GM19463 (cell line): ENCODE results near the gene KMT2A.
"Not testable (repeated sequence)": the region's sequence is repeated elsewhere in the genome, so short reads cannot be mapped to it uniquely, and the experiment has no call there.

Experiments used
- ATAC-seq: cut with Tn5 transposase; IDR thresholded peaks from one replicate; pipeline ENCODE4 v1.9.1; 2021; ENCODE audit warnings: mild to moderate bottlenecking, moderate library complexity; ENCODE audit not compliant: unreplicated experiment

KMT2A gene

GRCh38 chr11:118481238-118481637 lies 44.9 kb downstream of the KMT2A start:
- not testable (repeated sequence) for ATAC-seq

GRCh38 chr11:118484405-118484804 lies 48.1 kb downstream of the KMT2A start:
- ATAC-seq: no peak

GRCh38 chr11:118485273-118485672 lies 49.0 kb downstream of the KMT2A start:
- no peak for ATAC-seq

GRCh38 chr11:118488480-118489109 lies 52.3 kb downstream of the KMT2A start:
- no peak for ATAC-seq

- ATAC-seq: no peak
Measured at GRCh38 chr11:118491041-118491440, 54.7 kb downstream of the KMT2A start.

- no peak for ATAC-seq
Measured at GRCh38 chr11:118497831-118498230, 61.5 kb downstream of the KMT2A start.

- no peak for ATAC-seq
Measured at GRCh38 chr11:118503216-118503615, 66.9 kb downstream of the KMT2A start.

- no peak for ATAC-seq
Measured at GRCh38 chr11:118511601-118512000, 75.3 kb downstream of the KMT2A start.

- ATAC-seq: no peak
Measured at GRCh38 chr11:118514103-118514502, 77.8 kb downstream of the KMT2A start.

GRCh38 chr11:118519549-118519948 lies 83.3 kb downstream of the KMT2A start:
- no peak for ATAC-seq

GRCh38 chr11:118521892-118522311 lies 85.6 kb downstream of the KMT2A start:
- ATAC-seq: no peak

GRCh38 chr11:118522571-118523072 lies 86.3 kb downstream of the KMT2A start:
- ATAC-seq: no peak

- ATAC-seq: no peak
Measured at GRCh38 chr11:118524356-118524755, 88.1 kb downstream of the KMT2A start.

GRCh38 chr11:118524757-118525470 lies 88.6 kb downstream of the KMT2A start:
- no peak for ATAC-seq

- no peak for ATAC-seq
Measured at GRCh38 chr11:118526688-118527087, 90.4 kb downstream of the KMT2A start.

- ATAC-seq: no peak
Measured at GRCh38 chr11:118527109-118527508, 90.8 kb downstream of the KMT2A start, which contains the start of gene TTC36. TTC36 (plus strand) TSS chr11:118527474; CDS start chr11:118527495, 21 bp downstream.

- no peak for ATAC-seq
Measured at GRCh38 chr11:118528511-118528910, 92.2 kb downstream of the KMT2A start.

- no peak for ATAC-seq
Measured at GRCh38 chr11:118529584-118530175, 93.4 kb downstream of the KMT2A start.

GRCh38 chr11:118530180-118530682 lies 93.9 kb downstream of the KMT2A start:
- no peak for ATAC-seq

GRCh38 chr11:118530683-118531596 lies 94.6 kb downstream of the KMT2A start, which contains the start of gene TMEM25:
TMEM25 (plus strand) TSS chr11:118531192; CDS start chr11:118531802, 610 bp downstream.
- peak; percentile 68 for ATAC-seq
